ENCODE measurements around the gene STXBP5. TPM values are rescaled to one million over a fixed set of nuclear protein-coding genes. Genes with fewer than 3 reads are reported as not detected.

The STXBP5 gene
- total and polyA plus RNA-seq, 2 of the 13 experiments (the other 11 are each of a cell fraction or from before 2014, with no cell fraction given), result 8.8 to 19.4 TPM

DNA sequence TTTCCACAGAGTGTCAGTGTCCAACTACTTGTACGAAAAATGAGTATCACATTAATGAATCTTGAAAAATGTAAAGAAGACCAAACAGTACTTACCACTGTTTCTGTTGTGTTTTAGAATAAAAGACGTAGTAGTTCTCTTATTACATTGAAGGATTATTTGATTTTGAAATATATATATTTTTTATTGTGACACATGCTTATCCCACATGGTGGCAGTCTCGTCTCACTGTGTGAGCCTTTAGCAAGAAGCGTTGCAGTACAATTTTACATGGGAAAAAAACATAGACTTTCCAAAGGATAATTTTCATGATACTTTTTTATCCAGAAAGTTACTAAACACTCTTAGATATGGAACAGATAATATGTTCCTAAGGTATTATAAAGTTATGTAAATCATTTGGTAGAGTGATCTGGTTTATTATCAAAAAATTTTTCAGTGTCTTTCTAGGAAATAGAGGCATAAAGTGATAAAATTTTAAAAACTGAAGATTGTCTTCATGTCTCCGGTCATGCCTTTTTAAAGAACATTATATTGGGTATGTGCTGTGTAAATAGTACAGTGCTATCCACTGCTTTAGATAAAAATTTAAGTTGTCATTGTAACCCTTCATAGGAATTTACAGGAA, 186.8 kb downstream of the STXBP5 start (continued):
- TF ChIP-seq, protein P1, sequence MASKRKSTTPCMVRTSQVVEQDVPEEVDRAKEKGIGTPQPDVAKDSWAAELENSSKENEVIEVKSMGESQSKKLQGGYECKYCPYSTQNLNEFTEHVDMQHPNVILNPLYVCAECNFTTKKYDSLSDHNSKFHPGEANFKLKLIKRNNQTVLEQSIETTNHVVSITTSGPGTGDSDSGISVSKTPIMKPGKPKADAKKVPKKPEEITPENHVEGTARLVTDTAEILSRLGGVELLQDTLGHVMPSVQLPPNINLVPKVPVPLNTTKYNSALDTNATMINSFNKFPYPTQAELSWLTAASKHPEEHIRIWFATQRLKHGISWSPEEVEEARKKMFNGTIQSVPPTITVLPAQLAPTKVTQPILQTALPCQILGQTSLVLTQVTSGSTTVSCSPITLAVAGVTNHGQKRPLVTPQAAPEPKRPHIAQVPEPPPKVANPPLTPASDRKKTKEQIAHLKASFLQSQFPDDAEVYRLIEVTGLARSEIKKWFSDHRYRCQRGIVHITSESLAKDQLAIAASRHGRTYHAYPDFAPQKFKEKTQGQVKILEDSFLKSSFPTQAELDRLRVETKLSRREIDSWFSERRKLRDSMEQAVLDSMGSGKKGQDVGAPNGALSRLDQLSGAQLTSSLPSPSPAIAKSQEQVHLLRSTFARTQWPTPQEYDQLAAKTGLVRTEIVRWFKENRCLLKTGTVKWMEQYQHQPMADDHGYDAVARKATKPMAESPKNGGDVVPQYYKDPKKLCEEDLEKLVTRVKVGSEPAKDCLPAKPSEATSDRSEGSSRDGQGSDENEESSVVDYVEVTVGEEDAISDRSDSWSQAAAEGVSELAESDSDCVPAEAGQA (IDR thresholded peaks at IDR 0.05; ENCODE audit: low read depth), result no peak
- TF ChIP-seq, protein P1 (CRISPR knock-in tag; IDR thresholded peaks at IDR 0.05; ENCODE audit: borderline replicate concordance), result no peak
- no peak for TF ChIP-seq ZFX (CRISPR knock-in tag; IDR thresholded peaks at IDR 0.05; ENCODE audit: low read depth)
- TF ChIP-seq ZNF17 (CRISPR knock-in tag; IDR thresholded peaks at IDR 0.05), result no peak
- no peak for TF ChIP-seq ZNF703 (CRISPR knock-in tag; IDR thresholded peaks at IDR 0.05; ENCODE audit: borderline replicate concordance)
- TF ChIP-seq, protein P2, sequence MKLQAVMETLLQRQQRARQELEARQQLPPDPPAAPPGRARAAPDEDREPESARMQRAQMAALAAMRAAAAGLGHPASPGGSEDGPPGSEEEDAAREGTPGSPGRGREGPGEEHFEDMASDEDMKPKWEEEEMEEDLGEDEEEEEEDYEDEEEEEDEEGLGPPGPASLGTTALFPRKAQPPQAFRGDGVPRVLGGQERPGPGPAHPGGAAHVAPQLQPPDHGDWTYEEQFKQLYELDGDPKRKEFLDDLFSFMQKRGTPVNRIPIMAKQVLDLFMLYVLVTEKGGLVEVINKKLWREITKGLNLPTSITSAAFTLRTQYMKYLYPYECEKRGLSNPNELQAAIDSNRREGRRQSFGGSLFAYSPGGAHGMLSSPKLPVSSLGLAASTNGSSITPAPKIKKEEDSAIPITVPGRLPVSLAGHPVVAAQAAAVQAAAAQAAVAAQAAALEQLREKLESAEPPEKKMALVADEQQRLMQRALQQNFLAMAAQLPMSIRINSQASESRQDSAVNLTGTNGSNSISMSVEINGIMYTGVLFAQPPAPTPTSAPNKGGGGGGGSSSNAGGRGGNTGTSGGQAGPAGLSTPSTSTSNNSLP (IDR thresholded peaks at IDR 0.05; ENCODE audit: low read depth, low read length), result 0 out of 2 replicates have a peak, but pooled peaks have one; percentile 20
- TF ChIP-seq, protein P3, sequence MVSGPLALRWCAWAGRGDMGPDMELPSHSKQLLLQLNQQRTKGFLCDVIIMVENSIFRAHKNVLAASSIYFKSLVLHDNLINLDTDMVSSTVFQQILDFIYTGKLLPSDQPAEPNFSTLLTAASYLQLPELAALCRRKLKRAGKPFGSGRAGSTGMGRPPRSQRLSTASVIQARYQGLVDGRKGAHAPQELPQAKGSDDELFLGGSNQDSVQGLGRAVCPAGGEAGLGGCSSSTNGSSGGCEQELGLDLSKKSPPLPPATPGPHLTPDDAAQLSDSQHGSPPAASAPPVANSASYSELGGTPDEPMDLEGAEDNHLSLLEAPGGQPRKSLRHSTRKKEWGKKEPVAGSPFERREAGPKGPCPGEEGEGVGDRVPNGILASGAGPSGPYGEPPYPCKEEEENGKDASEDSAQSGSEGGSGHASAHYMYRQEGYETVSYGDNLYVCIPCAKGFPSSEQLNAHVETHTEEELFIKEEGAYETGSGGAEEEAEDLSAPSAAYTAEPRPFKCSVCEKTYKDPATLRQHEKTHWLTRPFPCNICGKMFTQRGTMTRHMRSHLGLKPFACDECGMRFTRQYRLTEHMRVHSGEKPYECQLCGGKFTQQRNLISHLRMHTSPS (CRISPR knock-in tag; IDR thresholded peaks at IDR 0.05; ENCODE audit: low read depth), result no peak
- no peak for TF ChIP-seq ZNF569 (CRISPR knock-in tag; IDR thresholded peaks at IDR 0.05; ENCODE audit: borderline replicate concordance)
- TF ChIP-seq KMT2B (CRISPR knock-in tag; IDR thresholded peaks at IDR 0.05), result no peak
- TF ChIP-seq SP140L (CRISPR knock-in tag; IDR thresholded peaks at IDR 0.05; ENCODE audit: borderline replicate concordance), result no peak
- TF ChIP-seq HDAC2 (CRISPR knock-in tag; IDR thresholded peaks at IDR 0.05), result no peak
- no peak for TF ChIP-seq FOXC1 (CRISPR knock-in tag; IDR thresholded peaks at IDR 0.05; ENCODE audit: borderline replicate concordance)
